Transverse colon (tissue), 4 donors: Measurements from ENCODE around the gene ARAP1. TPM values are rescaled to one million over a fixed set of nuclear protein-coding genes. Genes with fewer than 3 reads are reported as not detected.

Experiments used
- DNase-seq: peaks from one replicate; pipeline ENCODE4 v3.0.0-alpha.2; 2019
- H3K27ac ChIP-seq, 4 donors: fragments of 200-600 bp; sonication (generic); 2 replicates each; pipeline ENCODE4 v1.5.1; 2016 to 2018; ENCODE audit warnings: inconsistent platforms in 4 of 4
- H3K27me3 ChIP-seq: fragments of 200-600 bp; sonication (generic); 2 replicates; pipeline ENCODE4 v1.5.1; 2017; ENCODE audit warnings: inconsistent platforms
- H3K36me3 ChIP-seq, 4 donors: fragments of 200-600 bp; sonication (generic); 2 replicates each; pipeline ENCODE4 v1.5.1; 2017 to 2019; ENCODE audit warnings: inconsistent platforms in 4 of 4
- H3K4me1 ChIP-seq, 4 donors: fragments of 200-600 bp; sonication (generic); 2 replicates each; pipeline ENCODE4 v1.5.1; 2017 to 2020; ENCODE audit warnings: inconsistent platforms in 4 of 4
- H3K4me3 ChIP-seq, 4 donors: fragments of 200-600 bp; sonication (generic); 1 replicate in 1 of 4; 2 replicates in 3 of 4; pipeline versions ENCODE4 v1.5.1 to v1.6.1; 2017 to 2019; ENCODE audit warnings: inconsistent platforms in 4 of 4
- H3K9me3 ChIP-seq, 2 donors: fragments of 200-600 bp; sonication (generic); 2 replicates each; pipeline ENCODE4 v1.5.1; 2017 to 2019; ENCODE audit warnings: inconsistent platforms in 2 of 2
- CTCF ChIP-seq, 5 experiments: fragments of 200-600 bp in 3 of 5; fragments of 450-650 bp in 2 of 5; sonication (generic) in 3 of 5; IDR thresholded peaks; 1 replicate in 2 of 5; 2 replicates in 3 of 5; pipeline ENCODE4 v1.5.1; 2016 to 2017; ENCODE audit warnings: antibody characterized with exemption in 5 of 5, inconsistent platforms in 3 of 5, mild to moderate bottlenecking in 2 of 5, moderate library complexity in 1 of 5
- EP300 ChIP-seq: sonication (generic); formaldehyde crosslinking; IDR thresholded peaks from one replicate; pipeline ENCODE4 v1.6.1; 2017; ENCODE audit warnings: antibody characterized with exemption, low read depth
- POLR2A ChIP-seq: fragments of 450-650 bp; IDR thresholded peaks from one replicate; pipeline ENCODE4 v1.6.1; 2016; ENCODE audit warnings: antibody characterized with exemption, mild to moderate bottlenecking, moderate library complexity
- POLR2AphosphoS5 ChIP-seq, 3 donors: sonication (generic); formaldehyde crosslinking; IDR thresholded peaks; one replicate each; pipeline ENCODE4 v1.6.1; 2016; ENCODE audit warnings: antibody characterized with exemption in 3 of 3
- WGBS, 2 donors: methylation state at CpG; one replicate each; pipeline ENCODE4 v1.1.5; 2018; ENCODE audit warnings: low coverage in 1 of 2; 5-methylcytosine and 5-hydroxymethylcytosine counted together
- in situ Hi-C, 4 donors: fragments of 200-750 bp; cut with MboI; loops; one replicate each; pipeline versions ENCODE4 v1.15.0 to v1.15.1; 2017; ENCODE audit warnings: low sequenced_read_pairs in 3 of 4, low pct_ligation_motif_present in 1 of 4, low pct_unique_long_range_greater_than_20kb in 1 of 4
- intact Hi-C: fragments of 100-400 bp; cut with DNase I; formaldehyde crosslinking; loops from one replicate; pipeline ENCODE4 v1.15.1; 2023; ENCODE audit warnings: low total_unique reads
- total RNA-seq, 4 donors: library from RNA; depleted of rRNA; stranded (reverse); fragments of >200 nt; gene quantifications; one replicate each; pipeline ENCODE4 v1.1.0, GENCODE V29; 2016

ARAP1 gene
- total RNA-seq, 4 donors from 2014 or later = 99.4 to 233 (median 108) TPM

- H3K27ac ChIP-seq = peak overlapping the region; percentile 85 to 93 (median 88)
- TF ChIP-seq EP300 (no peak), POLR2AphosphoS5 (IDR thresholded peaks at IDR 0.05) (no peak), POLR2A (no peak), CTCF (IDR thresholded peaks at IDR 0.05) (no peak)
- H3K9me3 ChIP-seq = no peaks in the 10 kb centered on the region
- H3K27me3 ChIP-seq = no peaks in the 10 kb centered on the region
- peak overlapping the region; percentile 54 to 91 (median 76) for H3K4me3 ChIP-seq
- no peaks in the 10 kb centered on the region for H3K36me3 ChIP-seq
- H3K4me1 ChIP-seq = peaks cover 49 to 85% (median 71%) of the 10 kb centered on the region in 4 donors
- in situ Hi-C loops (no loop called here), intact Hi-C loops (no loop called here)
- 60% methylated on average over 10 of the region's 10 CpGs; no CpG with 5 or more reads in 1 of the 2 donors for WGBS, 2 donors
- peak; percentile 14 for DNase-seq
Observed at GRCh38 chr11:72780296-72781062, 28.3 kb upstream of the ARAP1 start.

- intact Hi-C loops = no loop called here
- no peaks in the 10 kb centered on the region for H3K9me3 ChIP-seq
- TF ChIP-seq POLR2A (no peak), EP300 (no peak), CTCF (IDR thresholded peaks at IDR 0.05) (no peak)
- 62 to 63% methylated on average over 3 to 4 of the region's 4 CpGs for WGBS, 2 donors
- H3K4me3 ChIP-seq = peak overlapping the region in 3 of 4 donors; percentile 54 to 91 (median 80)
- no peaks in the 10 kb centered on the region for H3K36me3 ChIP-seq
- no peaks in the 10 kb centered on the region for H3K27me3 ChIP-seq
- DNase-seq = peak; percentile 7
- H3K4me1 ChIP-seq = peaks cover 49 to 93% (median 73%) of the 10 kb centered on the region in 4 donors
- H3K27ac ChIP-seq = peak overlapping the region; percentile 85 to 93 (median 88)
- in situ Hi-C loops = no loop called here
Observed at GRCh38 chr11:72779495-72780128, 27.4 kb upstream of the ARAP1 start.

DNA sequence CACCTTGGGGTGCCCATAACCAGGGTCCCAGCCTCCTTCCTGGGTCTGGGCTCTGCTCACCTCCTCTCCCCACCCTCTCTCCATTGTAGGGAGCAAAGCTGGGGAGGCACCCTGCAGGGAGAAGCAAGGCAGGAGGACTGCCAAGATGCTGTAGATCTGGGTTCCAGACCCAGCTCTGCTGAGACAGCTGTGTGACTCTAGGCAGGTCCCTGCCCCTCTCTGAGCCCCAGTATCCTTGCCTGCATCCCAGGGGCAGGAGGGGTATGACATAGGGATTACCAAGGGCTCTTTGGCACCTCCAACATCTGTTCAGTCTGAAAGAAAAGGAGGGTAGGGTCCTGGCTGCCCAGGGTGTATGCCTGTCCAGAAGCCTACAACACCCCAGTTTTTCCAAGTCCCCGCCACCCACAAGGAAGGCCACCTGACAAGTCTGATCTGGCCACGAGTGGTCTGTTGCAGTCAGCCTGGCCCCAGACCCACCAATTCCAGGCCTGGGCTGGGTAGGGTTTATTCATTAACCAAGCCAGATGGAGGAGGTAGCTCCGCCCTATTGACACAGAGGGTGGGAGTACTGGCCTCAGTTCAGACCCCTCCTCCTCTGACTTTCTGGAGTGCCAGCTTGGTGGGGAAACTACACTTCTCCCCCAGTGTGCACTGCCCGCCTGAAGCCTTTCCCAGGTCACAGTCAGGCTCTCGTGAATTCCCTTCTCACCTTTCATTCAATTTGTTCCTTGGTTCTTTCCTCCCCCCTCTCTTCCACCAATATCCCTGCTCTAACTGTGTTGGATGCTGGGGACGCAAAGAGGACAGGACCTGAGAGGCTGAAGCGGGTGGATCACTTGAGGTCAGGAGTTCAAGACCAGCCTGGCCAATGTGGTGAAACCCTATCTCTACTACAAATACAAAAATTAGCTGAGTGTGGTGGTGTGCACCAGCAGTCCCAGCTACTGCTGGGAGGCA, 26.6 kb upstream of the ARAP1 start:
- intact Hi-C loops = no loop called here

More for the DNA sequence above, 26.6 kb upstream of the ARAP1 start:
- Histone ChIP-seq H3K9me3 (no peaks in the 10 kb centered on the region), H3K4me1 (peaks cover 49 to 95% (median 74%) of the 10 kb centered on the region in 4 donors), H3K4me3 (peak overlapping the region in 3 of 4 donors; percentile 54 to 91 (median 80)), H3K27me3 (no peaks in the 10 kb centered on the region), H3K36me3 (no peaks in the 10 kb centered on the region), H3K27ac (peak overlapping the region; percentile 85 to 93 (median 88))
- in situ Hi-C loops = no loop called here
- TF ChIP-seq POLR2A (peak; percentile 75), POLR2AphosphoS5 (IDR thresholded peaks at IDR 0.05) (peak; percentile 46 to 79 (median 76)), CTCF (IDR thresholded peaks at IDR 0.05) (no peak)
- WGBS, 2 donors = 59 to 82% methylated on average over 5 to 7 of the region's 7 CpGs
- DNase-seq = peak; percentile 73
